HG03280 (cell line): ENCODE results near the gene TLX1.

Experiments
- ATAC-seq: cut with Tn5 transposase; IDR thresholded peaks from one replicate; pipeline ENCODE4 v1.9.1; 2021; ENCODE audit warnings: mild to moderate bottlenecking, moderate library complexity; ENCODE audit not compliant: unreplicated experiment

The TLX1 gene

DNA sequence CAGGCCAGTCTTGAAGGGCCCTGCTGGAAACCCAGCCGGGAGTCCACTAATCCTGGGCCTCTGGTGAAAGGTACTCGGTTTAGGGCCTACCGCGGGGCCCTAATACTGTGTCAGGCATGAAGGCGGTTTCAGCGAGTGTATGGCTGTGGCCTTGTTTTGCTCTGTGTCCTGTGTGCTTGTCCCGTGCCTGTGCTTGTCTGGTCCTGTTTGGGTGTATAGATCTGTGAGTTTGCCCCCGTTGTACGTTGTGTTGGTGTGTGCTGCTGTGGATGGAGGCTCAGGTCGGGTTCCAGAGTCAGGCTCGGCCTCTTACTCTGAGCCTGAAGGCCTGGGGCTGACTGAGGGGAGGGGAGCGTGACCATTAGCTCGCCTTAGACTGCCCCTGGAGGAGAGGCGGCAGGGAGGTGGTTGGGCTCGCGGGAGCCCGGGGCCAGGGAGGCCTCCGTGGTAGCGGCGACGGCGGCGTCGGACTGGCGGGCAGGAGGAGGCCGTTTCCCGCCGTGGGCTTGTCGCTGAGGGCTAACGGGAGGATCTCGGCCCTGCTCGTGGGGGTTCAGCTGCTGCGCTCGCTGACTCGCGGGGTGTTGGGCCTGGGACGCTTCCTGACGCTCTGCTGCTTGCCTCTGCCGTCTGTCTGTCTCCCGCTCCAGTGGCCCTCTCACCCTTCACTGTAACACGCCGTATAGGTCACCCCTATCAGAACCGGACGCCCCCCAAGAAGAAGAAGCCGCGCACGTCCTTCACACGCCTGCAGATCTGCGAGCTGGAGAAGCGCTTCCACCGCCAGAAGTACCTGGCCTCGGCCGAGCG is 2.6 kb downstream of the TLX1 start:
- no peak for ATAC-seq

DNA sequence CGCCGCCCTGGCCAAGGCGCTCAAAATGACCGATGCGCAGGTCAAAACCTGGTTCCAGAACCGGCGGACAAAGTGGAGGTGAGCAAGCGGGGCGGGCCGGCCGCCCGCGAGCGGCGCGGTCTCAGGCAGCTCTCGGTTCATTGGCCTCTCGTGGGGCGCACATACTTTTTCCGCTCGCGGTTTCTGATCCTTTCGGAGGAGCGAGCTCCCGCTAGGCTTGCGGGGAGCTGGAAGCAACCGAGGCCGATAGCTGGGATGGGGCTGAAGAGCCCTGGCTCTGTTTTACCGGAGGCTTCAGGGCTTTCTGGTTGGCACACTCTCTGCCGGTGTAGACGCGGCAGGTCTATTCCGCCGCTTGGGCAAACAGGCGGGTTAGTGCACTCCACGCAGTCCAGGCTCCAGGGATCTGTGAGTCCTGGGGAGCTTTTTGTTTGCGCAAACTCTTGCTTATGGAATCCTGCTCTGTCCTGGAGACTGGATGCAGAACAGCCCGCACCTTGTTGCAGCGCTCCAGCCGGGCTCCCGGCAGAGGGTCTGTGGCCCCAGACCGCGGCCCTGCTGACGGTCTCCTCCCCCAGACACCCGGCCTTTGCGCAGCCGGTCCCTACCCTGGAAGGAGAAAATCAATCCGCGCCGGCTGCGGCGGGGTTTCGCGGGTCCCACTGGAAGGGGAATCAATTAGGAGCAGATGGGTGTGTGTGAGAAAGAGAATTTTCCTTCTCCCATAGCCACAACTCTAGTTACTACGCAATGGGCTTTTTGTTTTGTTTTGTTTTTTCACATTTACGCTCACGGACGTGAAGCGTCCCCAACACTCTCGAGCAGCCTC is 3.4 kb downstream of the TLX1 start:
- ATAC-seq = no peak

DNA sequence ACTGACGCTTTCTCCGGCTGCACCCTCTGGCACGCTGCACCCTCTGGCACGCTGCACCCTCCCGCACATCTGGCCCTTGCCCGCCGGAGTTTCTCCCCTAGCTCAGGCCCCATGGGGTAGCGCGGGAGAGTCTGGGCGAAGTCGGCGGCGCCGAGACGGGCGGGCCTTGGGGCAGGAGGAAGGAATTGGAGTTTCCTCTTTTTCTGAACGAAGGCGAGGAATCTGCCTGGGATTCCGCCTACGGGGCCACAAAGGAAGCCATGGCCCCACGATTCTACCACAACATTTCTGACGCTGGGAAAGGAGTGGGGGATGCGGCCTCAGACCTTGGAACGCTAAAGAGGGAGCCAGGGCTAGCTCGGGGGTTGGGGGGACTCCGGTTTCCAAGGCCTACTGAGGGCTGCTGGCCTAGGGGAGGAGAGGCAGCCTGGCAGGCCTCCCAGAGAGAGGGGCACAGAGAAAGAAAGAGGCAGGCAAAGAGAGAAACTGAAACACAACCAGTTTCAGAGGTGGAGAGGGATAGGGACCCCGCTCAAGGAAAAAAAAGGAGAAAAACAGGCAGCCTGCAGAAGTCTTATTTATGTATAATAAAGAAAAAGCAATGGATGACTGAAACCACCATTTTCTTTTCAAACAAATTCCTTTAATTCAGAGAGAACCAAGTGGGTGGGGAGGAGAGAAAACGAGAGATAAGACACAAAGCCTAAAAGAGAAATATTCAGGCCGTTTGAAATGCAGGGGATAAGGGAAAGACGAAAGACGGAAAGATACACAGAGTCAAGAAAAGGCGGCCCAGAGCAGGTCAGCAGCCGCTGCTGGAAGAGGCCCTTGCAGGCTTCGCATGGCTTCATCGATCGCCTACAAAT is 4.3 kb downstream of the TLX1 start:
- no peak for ATAC-seq

DNA sequence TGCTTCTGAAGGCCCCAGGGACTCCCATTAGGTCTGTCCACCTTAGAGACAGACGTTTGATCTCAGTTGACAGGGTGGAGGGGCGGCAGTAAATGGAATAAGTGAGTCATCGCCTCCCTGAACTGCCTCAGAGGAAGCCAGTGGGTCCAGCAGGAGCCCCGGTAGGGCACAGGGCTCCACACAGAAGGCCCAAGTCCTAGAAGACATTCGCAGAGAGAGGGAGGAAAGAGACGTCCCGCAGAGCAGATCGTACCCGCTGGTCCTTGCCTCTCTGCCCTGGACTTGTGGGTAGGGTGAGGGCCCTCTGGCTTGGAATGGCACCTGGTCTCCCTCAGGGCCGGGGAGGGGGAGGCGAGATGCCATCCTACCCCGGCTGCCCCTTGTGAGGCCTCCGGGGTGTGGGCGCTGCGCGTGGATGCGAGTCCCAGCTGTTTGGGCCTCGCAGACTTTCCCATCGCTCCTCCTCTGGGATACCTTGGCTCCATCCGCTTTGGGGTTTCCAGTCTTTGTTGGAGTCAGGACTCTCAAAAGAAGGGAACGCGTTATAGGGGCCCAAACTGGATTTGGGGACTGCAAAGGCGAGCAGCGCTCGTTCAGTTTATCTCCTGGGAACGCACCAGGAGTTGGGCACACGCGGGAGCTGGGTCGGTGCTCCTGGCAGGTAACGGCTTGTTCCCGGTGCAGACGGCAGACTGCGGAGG is 5.1 kb downstream of the TLX1 start:
- no peak for ATAC-seq

DNA sequence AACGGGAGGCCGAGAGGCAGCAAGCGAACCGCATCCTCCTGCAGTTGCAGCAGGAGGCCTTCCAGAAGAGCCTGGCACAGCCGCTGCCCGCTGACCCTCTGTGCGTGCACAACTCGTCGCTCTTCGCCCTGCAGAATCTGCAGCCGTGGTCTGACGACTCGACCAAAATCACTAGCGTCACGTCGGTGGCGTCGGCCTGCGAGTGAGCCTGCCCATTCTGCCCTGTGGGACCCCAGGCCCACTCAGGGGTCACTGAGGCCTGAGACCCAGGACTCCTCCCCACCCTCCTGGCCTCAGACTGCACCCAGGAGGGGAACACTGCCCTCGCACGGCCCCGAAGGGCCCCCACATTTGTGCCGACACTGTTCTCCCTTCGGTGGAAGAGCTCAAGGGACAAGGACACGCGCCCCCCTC is 5.6 kb downstream of the TLX1 start:
- no peak for ATAC-seq

DNA sequence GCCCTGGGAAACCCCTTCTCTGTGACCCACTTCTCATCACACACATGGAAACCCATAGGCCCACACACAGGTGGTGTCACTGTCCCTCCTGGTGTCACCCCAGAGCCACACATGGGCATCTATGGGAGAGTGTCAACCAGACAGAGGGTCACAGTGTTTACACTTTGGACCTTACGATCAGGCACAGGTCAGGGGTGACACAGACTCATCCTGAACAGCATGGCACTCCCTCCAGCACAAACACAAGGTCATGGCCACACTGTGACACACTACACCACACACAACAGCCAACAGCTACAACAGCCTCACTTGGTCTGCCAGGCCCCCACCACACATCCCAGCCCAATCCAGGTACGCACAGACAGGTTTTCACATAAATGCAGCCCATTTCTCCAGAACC is 6.2 kb downstream of the TLX1 start:
- no peak for ATAC-seq

DNA sequence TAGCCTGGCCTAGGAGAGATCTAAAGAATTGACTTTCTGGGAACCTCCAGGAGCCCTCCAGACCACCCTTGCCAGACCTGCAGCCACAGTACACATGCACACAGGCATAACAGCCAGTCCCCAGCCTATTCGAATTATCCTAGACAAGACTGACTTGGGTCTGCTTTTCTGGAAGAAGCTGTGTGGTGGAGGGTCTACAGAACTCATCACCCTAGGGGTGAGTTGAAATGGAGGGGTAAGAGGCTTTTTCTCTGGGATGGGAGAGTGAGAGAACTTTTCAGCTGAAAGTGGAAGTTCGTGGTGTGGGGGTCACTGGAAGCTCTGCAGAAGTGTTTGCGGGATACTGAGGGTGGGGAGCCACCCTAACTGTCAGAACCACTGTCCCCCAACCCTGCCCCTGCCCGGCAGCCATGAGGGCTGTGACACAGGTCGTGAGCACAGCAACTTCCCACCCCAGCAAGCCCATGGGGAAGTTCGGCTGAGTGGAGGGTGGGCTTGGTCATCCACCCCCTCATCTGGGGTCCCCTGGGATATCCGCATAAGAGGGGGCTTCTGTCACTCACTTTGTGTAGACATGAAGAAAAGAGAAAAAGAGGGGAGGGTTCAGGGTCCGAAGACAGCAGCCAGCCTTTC is 7.8 kb downstream of the TLX1 start:
- no peak for ATAC-seq

DNA sequence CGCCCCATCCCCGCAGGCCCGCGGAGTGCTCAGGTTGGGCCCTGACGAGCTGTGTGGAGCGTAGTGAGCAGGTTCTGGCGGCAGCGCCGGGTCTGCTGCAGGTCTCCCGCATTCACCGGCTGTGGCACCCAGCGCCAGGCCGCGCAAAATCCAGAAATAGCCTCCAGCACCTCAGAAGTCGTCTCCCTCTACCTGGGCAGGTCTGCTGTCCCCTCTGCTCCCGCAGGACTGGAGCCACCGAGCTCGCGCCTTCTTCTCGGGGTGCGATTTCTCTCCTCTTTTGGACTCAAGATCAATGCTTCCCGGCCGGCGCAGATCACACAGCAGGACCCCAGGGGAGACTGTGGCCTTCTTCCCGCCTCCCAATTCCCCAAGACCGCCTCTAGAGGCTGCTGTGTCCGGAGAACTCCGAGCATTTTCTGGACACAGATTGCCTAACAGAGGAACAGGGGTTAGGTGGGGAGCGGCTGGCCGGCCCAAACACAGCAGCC is 8.4 kb downstream of the TLX1 start:
- no peak for ATAC-seq

DNA sequence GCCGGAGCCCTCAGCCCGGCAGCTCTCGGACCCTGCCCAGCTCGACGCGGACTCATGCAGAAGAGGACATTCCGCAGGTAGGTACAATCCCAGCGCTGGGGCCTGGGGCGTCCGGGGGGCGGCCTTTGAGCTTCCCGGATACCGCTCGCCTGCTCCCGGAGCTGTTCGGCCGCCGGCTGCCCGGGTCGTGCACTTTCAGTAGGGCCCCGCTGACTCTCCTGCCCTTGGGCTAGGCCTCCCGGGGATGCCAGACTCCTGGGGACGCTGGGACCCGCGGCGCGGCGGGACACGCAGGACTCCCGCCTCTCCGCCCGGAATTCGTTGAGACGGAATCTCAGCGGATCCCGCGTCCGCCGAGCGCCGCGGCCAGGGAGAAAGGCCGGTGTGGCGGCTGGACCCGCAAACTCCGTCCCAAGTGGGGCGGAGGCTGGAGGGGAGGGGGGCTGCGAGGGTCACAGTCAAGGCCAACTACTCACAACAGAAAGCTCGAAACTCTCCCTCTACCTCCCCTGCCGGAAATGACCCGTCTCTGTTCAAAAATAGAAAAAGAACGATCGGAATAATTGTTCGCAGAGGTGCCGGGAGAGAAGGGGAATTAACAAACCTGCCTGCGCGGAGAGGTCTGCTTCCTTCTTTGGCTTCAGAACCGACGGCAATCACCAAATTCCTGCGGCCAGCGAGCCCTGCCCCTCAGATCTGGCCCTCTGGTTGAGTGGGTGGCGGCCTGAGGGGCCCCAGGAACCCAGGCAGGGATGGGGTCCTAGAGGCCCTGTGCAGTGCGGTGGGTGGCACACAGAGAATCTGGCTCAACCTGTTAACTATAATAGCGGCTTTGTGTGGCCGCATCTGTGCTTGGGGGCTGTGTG is 9.2 kb downstream of the TLX1 start:
- ATAC-seq = no peak

DNA sequence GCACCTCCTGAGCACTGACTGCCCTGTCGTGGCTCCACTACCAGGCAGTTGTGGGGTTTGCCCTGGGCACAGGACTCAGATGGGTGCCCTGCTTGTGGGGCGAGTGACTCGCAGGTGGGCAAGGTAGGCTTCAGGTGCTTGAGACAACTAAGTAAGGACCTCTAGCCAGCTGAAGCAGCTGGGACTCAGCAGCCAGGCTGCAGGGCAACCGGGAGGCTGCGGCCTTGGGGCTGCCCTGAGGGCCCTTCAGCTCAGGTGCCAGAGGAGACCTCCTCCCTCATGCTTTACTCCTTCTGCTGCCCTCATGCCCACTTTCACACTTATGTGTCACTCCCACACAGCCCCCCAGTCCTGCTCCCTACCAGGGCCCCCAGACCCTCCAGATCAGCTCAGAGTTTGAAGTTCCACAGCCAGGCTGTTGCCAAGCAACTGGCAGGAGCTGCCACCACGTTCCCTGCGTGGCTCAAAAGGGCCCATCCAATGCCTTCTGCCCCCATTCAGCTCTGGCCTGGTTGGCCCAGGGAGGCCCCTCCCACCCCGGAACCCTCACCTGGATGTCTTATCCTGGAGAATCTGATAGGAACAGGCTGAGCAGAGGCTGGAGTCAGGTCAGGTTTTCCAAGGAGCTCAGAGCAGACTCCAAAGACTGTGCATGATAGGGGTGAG is 10.0 kb downstream of the TLX1 start:
- ATAC-seq = no peak

DNA sequence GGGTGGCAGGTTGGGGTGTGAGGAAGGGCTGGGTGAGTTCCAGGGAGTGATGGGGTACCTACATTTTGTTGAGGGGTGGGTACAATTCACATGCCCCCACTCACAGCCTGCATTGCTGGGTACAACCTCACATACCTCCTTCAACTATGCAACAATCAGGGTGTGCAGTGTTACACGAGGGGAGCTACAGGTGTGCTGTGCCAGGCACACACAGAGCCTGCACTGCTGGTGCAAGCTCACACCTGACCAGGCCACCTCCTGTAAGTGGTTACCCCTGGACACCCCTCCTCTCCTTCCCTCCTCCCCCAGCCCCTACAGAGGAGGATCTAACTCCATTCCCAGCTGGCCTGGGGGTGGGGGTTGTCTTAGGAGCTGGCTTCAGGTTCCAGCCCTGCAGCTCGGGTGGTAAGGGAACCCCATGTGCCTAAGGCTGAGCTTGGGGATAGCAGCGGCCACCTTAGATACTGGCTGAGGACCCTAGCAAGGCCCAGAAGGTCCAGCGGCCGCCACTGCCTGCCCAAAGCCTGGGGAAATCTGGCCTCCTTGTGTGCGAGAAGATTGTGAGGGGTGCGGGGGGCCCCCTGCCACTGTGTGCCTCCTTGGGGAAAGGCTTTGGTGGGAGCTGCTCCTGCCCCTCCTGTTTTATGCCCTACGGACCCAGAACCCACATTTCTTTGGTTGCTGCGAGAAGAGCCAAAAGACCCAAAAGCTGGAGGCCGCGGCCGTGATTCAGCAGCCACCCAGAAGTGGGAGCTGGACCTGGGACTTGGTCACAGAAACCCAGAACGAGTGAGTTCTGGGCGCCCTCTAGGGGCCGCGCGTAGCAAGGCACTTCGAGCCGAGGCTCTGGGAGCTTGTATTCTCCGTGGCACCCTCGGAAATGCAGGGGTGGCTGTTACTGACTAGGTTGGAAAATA is 10.8 kb downstream of the TLX1 start:
- peak; percentile 76 for ATAC-seq

DNA sequence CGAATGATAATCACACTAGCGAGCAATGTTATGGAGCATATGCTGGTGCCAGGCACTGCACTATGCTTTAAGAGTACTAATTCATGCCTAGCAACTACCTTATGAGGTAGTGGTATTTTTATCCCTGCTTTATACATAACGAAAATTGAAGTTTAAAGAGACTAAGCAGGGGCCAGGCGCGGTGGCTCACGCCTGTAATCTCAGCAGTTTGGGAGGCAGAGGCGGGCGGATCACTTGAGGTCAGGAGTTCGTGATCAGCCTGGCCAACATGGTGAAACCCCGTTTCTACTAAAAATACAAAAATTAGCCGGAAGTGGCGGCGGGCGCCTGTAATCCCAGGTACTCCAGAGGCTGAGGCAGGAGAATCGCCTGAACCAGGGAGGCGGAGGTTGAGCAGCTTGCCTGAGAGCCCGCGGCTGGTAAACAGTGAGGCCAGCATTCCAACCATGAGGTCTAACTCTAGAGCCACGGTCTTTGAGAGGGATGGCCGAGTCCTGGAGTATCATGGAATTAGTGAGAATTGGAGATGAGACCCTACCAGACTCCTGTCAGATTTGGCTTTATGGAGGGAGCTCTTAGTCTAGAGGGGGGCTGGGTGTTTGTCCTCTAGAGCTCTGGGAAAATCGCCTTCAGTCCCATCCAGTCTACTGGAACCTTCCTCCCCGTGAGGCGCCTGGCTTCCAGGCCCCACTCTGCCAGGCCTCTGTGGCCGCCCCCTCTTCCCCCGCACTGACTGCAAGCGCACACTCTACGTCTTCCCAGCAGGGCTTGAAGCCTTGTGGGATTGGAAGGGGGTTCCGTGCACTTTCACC is 11.6 kb downstream of the TLX1 start:
- ATAC-seq = no peak

DNA sequence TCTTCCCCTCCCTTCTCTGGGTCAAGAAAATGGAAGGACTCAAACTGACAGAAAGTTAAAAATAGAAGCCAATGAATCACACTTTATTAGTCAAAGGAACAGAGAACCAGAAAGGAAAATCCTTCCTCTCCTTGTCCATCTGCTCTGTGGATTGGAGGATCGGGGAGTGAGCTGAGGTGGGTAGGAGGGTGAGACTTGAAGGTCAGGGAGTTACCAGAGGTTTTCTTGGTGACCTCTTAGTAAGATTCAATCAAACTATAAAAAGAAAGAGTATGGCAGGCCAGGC is 12.2 kb downstream of the TLX1 start:
- ATAC-seq = no peak

DNA sequence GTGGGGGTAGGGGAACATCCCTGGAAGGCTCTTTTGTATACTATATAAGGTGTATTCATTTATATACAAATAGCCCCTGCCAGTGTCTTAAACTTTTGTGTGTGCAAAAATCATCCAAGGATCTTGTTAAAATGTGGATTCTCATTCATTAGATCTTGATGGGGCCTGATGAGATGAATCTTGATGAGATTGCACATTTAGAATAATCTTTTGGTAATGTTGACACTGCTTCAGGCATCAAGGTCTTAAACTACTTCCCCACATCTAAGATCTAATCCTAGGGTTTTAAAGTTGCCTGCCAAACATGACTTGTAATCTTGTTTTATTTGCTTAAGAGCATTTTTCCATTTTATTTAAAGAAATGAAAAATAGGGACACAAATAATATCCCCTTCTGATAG is 13.0 kb downstream of the TLX1 start:
- no peak for ATAC-seq

DNA sequence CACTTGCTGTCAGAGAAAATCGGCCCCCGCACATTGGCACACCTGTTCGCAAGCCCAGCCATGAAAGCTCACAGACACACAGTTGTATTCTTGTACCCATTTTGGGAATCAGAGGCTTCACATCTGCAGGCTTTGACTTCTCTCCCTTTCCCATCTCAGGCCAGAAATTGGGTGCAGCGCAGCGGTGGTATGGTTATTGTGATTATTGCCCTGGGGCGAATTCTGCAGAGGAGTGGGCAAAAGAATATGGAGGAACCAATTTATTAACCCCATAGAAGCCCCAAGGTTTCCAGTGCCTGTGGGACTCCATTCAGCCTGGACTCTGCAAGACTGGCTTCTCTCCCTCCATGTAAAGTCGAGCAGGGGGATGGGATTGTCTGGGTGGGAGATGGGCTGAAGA is 14.0 kb downstream of the TLX1 start:
- ATAC-seq = no peak

DNA sequence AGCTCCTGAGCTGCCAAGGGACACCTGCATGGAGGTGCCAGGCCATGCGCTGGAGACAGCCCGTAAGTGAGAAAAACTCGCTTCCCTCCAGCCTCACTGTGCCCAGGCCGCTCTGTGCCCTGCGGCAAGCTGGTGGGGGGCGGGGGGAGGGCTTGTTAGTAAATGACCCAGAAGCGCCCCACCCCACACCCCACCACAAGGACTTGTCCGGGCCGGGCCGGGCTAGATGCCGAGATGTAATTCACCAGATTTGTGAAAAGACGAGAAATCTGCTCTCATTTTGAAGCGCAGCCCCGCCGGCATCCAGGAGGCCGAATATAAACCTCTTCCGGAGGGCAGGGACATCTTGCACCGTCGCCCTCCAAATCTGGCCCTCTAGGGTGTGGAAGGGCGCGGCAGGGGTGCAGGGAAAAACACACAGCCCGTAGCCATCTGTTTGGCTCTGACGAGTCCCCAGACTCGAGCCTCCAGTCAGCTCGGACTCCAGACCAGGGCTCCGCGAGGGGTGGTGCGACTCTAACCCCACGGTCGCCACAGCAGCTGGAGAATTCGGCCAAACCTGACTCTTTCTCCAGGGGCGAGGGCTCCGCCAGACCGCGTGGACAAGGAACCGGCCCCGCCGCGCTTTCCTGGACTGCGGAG is 14.8 kb downstream of the TLX1 start:
- ATAC-seq = no peak
